ENCODE data around the gene COL4A1.

Gene COL4A1

DNA sequence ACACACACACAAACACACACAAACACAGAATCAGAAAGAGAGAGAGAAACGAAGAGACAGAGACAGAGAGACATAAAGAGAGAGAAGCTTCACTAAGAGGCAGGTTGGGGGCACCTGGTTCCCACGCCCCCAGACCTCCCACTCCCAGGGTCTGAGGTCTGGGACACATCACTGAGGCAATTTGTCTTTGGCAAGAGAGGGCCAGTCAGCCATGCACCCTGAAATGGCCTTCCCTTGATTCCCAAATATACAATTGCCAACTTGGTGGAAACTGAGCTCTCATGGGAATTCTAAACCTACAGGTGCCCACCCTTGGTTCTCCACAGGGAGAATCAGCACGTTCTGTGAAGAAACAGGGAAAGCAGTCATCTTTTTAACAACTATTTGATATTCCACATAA, 79.5 kb downstream of the COL4A1 start:
- in situ Hi-C loops (cut with MboI; ENCODE audit: low sequenced_read_pairs), result no loop called here

DNA sequence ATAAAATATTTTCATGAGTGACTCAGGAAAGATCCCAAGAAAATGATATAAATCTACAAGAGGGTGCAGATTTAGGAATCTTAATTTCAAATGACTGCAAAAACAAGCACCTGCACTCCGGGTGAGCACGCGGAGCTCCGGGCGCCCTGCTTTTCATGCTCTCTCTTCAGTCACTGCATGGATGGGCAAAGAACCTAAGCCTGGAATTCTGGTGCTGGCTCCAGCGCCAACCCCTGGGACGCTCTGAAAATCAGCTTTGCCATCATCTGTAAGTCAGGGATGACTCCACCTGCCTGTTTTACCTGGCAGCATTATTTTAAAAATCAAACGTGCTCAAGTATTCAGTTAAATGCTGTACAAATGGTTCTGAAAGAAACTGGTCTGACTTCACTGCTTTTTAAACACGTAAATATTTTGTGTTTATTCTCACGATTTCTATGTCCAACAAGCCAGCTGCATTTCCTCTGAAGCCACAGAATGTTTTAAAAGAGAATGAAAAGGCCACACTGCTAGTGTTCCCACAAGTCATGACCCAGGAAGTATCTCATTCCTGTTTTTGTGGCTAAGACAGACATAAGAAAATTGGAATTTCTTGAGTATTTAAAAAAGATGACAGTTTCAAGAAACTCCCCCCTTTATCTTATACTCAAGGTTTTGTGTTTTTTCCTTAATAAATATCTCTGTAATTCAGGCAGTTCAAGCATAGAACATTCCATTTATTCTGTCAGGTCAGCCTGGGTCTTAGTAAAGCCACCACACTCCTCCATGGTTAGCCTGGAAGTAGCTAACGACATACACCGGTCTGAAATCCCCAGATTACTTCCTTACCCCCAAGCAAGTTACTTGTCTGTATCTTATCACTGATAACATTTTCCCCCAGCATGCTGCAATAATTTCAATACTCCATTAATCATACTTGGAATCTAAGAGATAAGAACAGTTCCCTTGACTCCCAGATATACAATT, 81.1 kb downstream of the COL4A1 start:
- in situ Hi-C loops (cut with MboI; ENCODE audit: low sequenced_read_pairs), result no loop called here

DNA sequence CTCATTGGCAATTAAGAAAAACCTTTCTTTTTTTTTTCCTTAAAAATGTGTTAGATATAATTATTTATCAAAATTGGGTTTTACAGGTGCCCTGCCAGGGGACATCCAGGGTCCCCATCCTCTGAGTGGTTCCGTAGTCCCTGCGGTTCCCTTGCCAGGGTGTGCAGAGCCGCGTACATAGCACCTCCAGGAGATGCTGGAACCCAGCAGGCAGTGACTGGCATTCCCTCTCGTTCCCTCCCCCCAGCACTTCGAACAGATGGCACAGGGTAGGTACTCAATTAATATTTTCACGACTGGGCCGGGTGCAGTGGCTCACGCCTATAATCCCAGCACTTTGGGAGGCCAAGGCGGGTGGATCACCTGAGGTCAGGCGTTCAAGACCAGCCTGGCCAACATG, 82.0 kb downstream of the COL4A1 start:
- in situ Hi-C loops (cut with MboI; ENCODE audit: low sequenced_read_pairs), result no loop called here

DNA sequence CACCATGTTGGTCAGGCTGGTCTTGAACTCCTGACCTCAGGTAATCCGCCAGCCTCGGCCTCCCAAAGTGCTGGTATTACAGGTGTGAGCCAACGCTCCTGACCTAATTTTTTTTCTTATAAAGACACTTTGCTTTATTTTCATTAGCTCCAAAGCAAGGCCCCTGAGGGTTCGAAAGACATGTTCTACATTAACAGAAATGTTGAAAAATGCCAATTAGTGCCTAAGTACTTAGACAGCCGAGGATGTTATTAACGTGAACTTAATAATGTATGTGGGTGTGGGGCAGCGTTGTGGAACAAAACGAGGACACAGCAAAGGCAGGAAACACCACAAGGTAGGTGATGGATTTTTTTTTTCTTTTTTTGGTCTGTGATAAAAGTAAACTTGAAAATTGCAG, 82.4 kb downstream of the COL4A1 start:
- in situ Hi-C loops (cut with MboI; ENCODE audit: low sequenced_read_pairs), result no loop called here

DNA sequence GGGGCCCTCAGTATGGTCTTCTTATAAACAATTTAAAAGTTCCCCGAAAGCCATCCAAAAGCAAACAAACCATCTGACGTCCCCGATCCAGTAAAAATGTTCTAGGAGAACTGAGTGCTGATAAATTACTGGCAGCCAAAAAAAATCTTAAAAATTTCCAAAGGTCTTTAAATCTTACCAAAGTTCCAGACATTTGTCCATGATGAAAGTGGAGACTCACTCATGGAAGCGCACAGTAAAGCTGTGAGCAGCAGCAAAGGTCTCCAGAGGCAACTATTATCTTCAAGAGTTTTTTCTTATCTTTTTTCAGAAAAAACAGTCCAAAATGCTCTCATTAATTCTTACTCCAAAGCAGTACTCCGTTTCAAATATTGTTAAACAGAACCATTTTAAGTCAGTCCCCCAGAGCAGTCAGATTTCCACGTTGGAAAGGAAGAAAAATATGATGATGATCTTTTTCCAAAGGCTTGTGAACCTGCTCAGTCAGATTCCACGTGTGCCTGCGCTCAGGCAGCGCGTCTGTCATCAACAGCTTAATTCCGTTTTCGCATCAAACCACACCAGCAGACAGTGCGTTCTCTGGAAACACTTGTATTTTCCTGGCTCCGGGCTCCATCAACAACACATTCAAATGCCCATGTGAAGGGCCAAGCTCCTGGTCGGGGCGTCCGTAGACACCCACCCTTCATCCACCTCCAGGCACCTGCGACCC, 85.4 kb downstream of the COL4A1 start:
- in situ Hi-C loops (cut with MboI; ENCODE audit: low sequenced_read_pairs), result no loop called here

DNA sequence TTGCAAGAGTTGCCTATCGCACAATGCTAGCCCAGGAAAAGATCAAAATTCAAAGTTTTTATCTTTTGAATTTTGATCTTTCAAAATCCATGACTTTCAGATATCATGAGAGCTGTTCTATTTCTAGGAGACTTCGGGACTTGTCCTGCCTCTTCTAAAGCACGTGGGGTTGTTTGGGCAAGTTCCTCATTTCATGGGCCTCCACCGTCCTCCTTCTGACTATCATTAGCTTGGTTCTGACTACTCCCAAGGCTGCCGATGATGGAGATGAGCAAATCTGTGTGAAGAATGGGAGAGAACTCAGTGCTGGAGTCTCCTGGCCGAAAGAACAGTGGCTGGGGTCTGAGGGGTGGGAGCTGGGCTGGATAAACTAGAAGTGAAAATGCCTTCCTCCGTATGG, 86.5 kb downstream of the COL4A1 start:
- in situ Hi-C loops (cut with MboI; ENCODE audit: low sequenced_read_pairs), result no loop called here

DNA sequence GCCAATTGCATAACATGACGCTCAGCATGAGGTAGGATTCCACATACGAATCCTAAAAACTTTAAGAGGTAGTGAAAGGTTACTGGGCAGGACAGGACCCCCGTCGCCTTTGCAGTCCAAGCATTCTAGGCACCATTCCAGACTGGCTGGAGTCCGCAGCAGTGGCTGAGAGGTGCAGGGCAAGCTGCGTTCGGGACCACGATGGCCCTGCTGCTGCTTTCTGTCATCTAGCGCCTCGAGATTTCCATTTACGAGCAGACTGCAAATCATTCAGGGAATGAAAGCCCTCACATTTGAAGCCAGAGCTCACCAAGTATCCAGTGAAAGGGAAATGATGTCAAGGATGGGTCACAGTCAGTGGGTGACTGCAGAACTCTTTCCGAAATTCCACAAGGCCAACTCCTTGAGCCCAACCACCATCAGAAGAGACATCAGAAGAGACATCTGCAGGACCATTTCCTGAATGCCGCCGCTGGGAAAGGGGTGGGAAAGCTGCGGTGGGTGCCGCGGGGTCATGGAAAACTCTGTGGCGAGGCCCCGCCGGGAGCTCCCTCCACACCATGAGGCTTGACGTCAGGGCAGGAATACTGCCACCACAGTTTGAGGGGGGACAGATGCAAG, 88.3 kb downstream of the COL4A1 start:
- in situ Hi-C loops (cut with MboI; ENCODE audit: low sequenced_read_pairs), result no loop called here

DNA sequence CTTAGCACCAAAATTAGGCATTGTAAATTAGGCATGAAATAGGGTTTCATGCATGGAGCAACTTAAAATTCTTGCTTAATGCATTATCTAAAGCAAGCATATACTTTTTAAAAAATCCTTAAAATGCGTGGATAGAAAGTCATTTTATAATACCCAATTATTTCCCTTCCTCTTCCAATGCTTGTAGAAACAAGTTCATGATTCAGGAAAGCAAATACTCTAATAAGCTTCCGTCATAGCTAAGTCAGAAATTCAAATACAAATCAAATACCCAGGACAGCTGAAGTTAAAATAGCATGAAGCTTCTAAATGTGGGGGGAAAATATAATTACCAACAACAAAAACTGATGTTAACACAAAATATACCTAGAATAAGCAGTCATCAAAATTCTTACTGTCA, 89.1 kb downstream of the COL4A1 start:
- in situ Hi-C loops (cut with MboI; ENCODE audit: low sequenced_read_pairs), result no loop called here

DNA sequence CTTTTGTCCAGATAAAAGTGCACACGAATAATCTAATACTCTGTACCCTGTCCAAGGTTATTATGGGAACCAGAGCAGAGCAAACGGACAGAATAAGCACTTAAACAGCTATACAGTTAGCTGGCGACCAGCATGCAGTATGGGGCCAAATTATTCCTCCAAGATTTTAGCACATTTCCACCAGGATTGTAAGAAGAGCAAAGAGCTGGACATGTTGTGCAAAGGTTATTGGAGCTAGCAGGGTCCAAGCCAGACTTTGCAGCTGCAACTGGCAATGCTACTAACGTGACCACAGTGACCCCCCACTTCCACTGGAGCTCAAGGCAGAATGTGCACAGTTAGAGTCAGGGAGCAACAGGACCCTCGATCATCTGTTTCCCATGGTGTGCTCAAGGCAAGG, 89.9 kb downstream of the COL4A1 start:
- in situ Hi-C loops (cut with MboI; ENCODE audit: low sequenced_read_pairs), result no loop called here

DNA sequence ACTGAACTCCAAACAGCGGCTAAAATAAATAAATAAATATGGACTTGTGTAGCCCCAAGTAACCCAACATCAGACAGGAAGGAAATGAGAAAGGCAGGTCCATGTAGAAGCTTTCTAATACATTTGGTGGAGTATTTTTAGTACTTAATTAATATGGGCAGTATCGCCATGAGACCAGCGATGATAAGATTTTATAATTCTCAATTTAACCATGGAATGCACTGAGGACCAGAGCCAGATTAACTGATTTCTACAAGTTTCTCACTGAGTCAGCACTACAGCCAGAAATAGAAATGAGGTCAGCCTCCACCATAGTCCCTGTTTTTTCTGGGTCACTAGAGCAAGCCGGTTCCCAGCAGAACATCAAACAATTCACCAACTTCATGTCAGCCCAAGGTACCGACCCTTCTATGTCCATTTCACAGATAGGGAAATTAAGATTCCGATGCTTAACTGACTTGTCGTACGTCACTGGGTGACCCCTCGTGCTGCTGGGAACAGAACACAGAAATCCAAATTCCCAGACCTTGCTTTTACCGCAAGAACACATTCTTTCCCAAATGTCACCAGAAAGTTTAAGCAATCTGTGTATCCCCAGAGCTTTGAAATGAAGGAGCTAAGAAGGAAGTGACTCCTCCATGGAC, 90.4 kb downstream of the COL4A1 start:
- in situ Hi-C loops (cut with MboI; ENCODE audit: low sequenced_read_pairs), result no loop called here

DNA sequence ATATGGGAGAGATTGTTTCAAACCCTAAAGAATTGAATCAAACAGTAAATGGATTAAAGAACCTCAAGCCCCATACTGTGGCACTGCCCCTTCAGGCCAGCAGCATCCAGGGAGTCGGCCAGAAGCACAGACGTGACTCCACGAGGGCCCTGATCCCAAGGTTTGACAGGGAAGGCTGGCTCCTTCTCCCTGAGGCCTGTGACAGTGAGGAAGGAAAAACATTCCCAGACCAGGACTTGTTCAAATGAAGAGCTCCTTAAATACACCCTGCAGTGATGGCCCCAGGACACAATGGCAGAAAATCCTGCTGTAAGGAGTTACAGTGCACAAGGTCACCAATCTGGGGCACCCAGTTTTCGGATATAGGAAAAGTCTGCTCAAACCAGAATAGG, 91.0 kb downstream of the COL4A1 start:
- in situ Hi-C loops (cut with MboI; ENCODE audit: low sequenced_read_pairs), result no loop called here

DNA sequence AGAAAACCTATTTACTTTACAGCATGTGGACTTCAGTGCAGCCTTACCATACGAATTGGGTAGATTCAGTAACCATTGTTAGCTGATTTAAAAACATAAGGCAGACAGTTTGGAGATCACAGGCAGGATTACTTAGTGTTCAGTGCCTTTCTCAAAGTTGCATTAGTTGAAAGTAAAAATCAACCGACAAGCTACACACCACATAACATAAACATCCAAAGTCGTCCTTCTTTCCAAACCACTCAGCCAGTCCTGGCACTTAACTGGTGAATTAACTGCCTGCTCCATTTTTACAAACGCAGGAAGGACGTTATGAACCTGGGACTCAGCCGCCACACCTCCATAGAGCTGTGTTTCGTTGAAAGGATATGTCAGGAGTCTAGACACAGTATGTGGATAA, 91.4 kb downstream of the COL4A1 start:
- in situ Hi-C loops (cut with MboI; ENCODE audit: low sequenced_read_pairs), result no loop called here

DNA sequence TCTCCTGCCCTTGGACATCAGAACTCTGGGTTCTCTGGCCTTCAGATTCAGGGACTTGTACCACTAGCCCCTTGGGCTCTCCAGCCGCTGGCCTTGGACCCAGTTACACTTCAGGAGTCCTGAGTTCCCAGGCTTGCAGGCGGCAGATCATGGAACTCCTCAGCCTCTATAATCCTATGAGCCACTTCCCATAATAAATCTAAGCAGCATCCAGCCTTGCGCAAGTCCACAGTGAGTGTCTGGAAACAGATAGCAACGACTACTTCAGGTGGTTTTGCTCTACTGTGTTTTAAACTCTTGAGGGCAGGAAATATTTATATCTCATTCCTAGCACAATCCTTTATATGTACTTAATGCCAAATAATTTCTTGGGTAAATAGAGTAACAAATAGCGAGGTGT, 92.3 kb downstream of the COL4A1 start:
- in situ Hi-C loops (cut with MboI; ENCODE audit: low sequenced_read_pairs), result no loop called here

DNA sequence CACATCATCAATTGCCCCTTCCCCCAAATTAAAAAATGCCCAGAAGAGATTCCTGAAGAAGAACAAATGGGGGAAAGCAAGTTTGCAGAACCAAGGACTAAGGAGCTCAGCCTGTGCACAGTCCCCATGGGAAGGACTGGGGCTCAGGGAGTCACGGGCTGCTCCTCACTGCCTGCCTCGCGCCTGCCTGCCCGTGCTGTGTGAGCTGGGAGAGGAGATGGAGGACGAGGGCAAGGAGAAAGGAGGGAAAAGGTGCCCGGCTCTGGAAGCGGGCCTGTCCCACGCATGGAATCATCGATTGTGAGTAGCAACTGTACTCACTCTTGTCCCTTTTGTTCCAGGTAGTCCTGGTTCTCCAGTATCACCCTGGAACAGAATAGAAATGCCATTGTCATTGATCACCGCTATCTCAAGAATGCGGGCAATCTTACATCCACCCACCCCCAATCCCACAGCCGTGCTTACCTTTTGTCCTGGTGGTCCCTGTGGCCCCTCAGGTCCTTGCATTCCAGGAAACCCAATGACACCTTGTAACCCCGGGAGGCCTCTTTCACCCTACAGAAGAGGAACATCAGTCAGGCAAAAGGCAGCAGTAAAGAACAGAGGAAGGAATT, 93.4 kb downstream of the COL4A1 start:
- in situ Hi-C loops (cut with MboI; ENCODE audit: low sequenced_read_pairs), result no loop called here

DNA sequence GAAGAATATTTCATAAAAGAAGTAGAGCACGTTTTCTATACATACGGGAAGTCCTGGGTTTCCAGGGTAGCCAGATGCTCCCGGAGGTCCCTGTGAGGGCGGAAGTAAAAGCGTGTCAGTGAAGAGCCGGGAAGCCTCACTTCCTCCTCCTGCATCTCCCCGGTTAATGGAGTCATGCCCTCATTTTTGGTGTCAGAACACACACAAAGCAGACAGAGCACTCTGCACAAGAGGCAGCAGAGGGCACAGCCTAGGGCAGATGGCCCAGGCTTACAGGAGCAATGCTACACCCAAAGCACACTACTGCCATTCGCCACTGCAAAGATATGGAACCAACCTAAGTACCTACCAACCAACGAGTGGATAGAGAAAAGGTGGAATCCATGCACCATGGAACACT, 94.4 kb downstream of the COL4A1 start:
- in situ Hi-C loops (cut with MboI; ENCODE audit: low sequenced_read_pairs), result no loop called here

DNA sequence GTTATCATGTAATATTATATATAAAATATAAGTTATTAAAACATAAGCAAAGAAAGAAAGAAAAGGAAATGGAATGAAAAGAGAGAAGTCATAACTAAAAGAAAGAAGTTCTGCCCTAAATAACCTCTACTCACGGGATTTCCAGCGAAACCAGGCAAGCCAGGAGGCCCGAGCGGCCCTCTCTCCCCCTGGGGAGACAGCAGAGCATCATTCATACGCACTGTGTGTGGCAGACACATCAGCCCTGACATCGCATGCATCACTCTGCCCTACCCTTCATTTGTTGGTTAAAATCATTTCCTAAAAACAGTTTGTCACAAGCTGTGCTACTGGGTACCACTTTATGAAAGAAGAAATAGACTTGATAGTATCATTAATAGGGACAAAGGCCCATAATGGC, 95.2 kb downstream of the COL4A1 start:
- in situ Hi-C loops (cut with MboI; ENCODE audit: low sequenced_read_pairs), result no loop called here

DNA sequence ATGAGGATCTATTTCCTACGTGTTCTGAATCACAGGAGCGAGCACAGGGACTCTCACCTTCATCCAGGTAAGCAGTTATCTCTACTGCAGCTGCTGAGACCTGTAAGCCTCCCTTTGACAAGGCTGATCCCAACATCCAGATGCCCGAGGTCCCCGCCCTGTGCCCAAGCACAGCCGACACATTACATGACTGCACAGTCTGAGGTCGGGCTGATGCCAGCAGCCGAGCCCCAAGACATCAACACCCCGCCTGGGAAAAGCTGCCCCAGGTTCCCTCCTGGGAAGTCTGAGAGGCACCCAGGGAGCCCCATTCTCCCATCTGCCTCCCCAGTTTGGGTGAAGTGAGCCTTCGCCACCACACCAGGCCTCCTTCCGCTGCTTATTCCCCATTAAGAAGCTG, 95.9 kb downstream of the COL4A1 start:
- in situ Hi-C loops (cut with MboI; ENCODE audit: low sequenced_read_pairs), result no loop called here

DNA sequence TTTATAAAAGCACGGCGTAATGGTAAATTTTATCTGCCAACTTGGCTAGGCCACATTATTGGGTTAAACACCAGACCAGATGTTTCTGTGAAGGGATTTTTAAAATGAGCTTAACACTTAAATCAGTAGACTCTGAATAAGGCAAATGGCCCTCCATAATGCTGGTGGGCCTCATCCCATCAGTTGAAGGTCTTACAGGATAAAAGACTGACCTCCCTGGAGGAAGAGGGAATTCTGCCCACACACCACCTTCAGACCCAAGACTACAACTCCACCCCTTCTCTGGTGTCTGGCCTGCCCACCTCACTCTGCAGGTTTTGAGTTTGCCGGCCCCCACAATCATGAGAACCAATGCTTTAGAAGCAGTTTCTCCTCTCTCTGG, 96.4 kb downstream of the COL4A1 start:
- in situ Hi-C loops (cut with MboI; ENCODE audit: low sequenced_read_pairs), result no loop called here

DNA sequence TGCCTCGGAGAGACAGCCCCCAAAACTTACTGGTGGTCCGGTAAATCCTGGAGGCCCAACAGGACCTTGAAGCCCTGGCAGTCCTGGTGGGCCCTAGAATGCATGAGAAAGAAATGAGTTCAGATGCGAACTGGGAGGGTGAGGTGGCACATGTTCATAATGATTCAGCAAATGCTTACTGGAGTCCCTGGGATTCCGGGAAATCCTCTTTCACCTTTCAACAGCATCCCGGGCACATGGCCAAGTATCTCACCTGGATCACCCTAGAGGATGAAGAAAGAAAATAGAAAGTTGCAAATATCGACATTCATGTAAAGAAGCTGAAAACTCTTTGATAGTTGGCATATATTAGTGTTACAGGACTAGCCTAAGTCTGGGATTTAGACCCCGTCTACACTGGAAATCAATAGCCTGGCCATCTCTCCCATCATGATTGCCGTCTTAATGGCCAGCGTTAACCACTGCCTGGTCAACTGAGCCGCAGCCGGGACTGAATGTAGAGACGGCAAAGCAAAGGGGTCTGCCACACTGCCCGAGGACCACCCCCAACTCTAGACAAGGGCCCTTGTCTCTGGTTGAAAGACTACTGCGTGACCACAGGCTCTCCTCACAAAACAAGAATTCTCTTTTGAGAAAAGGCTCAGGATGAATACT, 96.9 kb downstream of the COL4A1 start:
- in situ Hi-C loops (cut with MboI; ENCODE audit: low sequenced_read_pairs), result no loop called here

DNA sequence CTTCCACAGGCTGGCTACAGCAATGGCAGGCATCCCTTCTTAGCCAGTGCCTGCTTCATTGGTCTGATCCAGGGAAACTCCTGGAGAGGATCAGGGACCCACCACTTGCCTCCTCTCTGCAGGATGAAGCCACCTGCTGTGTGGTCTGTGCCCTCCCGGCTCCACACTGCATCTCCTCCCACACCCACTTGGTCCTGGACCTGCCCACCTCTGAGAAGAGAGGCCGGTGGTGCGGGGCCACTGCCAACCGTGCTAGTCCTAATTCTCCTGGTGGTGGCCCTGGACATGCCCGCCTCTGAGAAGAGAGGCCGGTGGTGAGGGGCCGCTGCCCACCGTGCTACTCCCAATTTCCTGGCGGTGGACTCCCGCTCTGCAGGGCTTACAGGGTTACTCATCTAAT, 98.8 kb downstream of the COL4A1 start:
- in situ Hi-C loops (cut with MboI; ENCODE audit: low sequenced_read_pairs), result no loop called here

Data from HL-60/S4 (cell line).